ENCODE results near the gene CPA3.

CPA3 gene

GRCh38 chr3:148930752-148931151, 65.7 kb downstream of the CPA3 start:
- H3K27me3 ChIP-seq (ENCODE audit: control insufficient read depth in 1 of 2, insufficient read depth in 1 of 2, low read length in 2 of 2), result no peaks in the 10 kb centered on the region
- no peak overlapping the region for H2BK12ac ChIP-seq (ENCODE audit: low read length in 2 of 2)
- no peaks in the 10 kb centered on the region for H3K36me3 ChIP-seq (ENCODE audit: control insufficient read depth in 1 of 2, insufficient read depth in 2 of 2, low read depth in 1 of 2, low read length in 2 of 2)
- H3K79me1 ChIP-seq (replicated peaks; ENCODE audit: low read length, poor library complexity, severe bottlenecking), result no peaks in the 10 kb centered on the region
- H2AK5ac ChIP-seq (ENCODE audit: low read length, severe bottlenecking), result no peak overlapping the region
- no peak overlapping the region for H3K9ac ChIP-seq (ENCODE audit: low read length)
- no peak overlapping the region for H3K23ac ChIP-seq (ENCODE audit: low read length in 2 of 2)
- H3K14ac ChIP-seq (ENCODE audit: low read length in 2 of 2), result no peak overlapping the region
- H2AFZ ChIP-seq (ENCODE audit: low read depth, low read length), result no peak overlapping the region
- no peak overlapping the region for H2BK15ac ChIP-seq (ENCODE audit: low read depth, poor library complexity, severe bottlenecking)
- H3K18ac ChIP-seq (ENCODE audit: low read depth in 1 of 2, low read length in 2 of 2), result no peak overlapping the region
- no peak overlapping the region for H2BK120ac ChIP-seq (ENCODE audit: low read depth, low read length)
- 82% methylated on average over 3 of the region's 3 CpGs for WGBS
- H3K27ac ChIP-seq (ENCODE audit: low read length, poor library complexity, severe bottlenecking), result no peak overlapping the region
- H3K4me3 ChIP-seq (ENCODE audit: insufficient read depth in 1 of 2, low read depth in 1 of 2, low read length in 2 of 2), result no peak overlapping the region
- DNase-seq, result no peak
- no peak overlapping the region for H2BK5ac ChIP-seq (ENCODE audit: low read depth, low read length, poor library complexity, severe bottlenecking)
- no peak overlapping the region for H4K8ac ChIP-seq (ENCODE audit: low read length)
- H4K91ac ChIP-seq (ENCODE audit: low read length), result no peak overlapping the region
- H3K4me2 ChIP-seq (ENCODE audit: low read length, poor library complexity, severe bottlenecking), result no peak overlapping the region
- H3K4ac ChIP-seq (ENCODE audit: low read depth in 1 of 2, low read length in 2 of 2), result no peak overlapping the region
- no peaks in the 10 kb centered on the region for H3K4me1 ChIP-seq (ENCODE audit: control insufficient read depth, insufficient read depth, low read depth, low read length)
- H3K9me3 ChIP-seq (ENCODE audit: control insufficient read depth, low read length), result no peaks in the 10 kb centered on the region

DNA sequence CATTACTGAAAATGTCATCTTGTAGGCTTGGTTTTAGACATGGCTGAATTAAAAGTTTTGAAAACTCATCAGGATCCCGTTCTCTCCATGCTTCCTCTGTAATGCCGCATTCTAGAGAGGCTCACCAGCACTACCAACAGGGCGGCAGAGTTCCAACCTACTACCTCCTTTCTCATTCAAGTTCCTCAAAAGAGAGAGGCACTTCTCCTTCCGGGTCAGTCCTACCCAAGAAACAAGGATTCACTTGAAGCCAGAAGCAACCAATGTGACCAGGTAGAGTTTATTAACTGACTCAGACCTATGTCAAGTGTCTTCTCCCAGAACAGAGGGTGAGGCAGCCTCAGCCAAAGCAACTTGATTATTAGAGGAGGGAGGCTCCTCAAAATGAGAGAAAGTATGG, 66.5 kb downstream of the CPA3 start:
- no peak overlapping the region for H3K14ac ChIP-seq (ENCODE audit: low read length in 2 of 2)
- no peak overlapping the region for H3K9ac ChIP-seq (ENCODE audit: low read length)
- no peak overlapping the region for H2BK15ac ChIP-seq (ENCODE audit: low read depth, poor library complexity, severe bottlenecking)
- 95% methylated on average over 4 of the region's 4 CpGs for WGBS
- no peak overlapping the region for H3K18ac ChIP-seq (ENCODE audit: low read depth in 1 of 2, low read length in 2 of 2)
- no peaks in the 10 kb centered on the region for H3K79me1 ChIP-seq (replicated peaks; ENCODE audit: low read length, poor library complexity, severe bottlenecking)
- H2AK5ac ChIP-seq (ENCODE audit: low read length, severe bottlenecking), result no peak overlapping the region
- no peak overlapping the region for H3K4me2 ChIP-seq (ENCODE audit: low read length, poor library complexity, severe bottlenecking)
- no peak overlapping the region for H3K27ac ChIP-seq (ENCODE audit: low read length, poor library complexity, severe bottlenecking)
- H2AFZ ChIP-seq (ENCODE audit: low read depth, low read length), result no peak overlapping the region
- H4K8ac ChIP-seq (ENCODE audit: low read length), result no peak overlapping the region
- H3K4ac ChIP-seq (ENCODE audit: low read depth in 1 of 2, low read length in 2 of 2), result no peak overlapping the region
- no peak overlapping the region for H3K4me3 ChIP-seq (ENCODE audit: insufficient read depth in 1 of 2, low read depth in 1 of 2, low read length in 2 of 2)
- H4K91ac ChIP-seq (ENCODE audit: low read length), result no peak overlapping the region
- H3K36me3 ChIP-seq (ENCODE audit: control insufficient read depth in 1 of 2, insufficient read depth in 2 of 2, low read depth in 1 of 2, low read length in 2 of 2), result no peaks in the 10 kb centered on the region
- H3K23ac ChIP-seq (ENCODE audit: low read length in 2 of 2), result no peak overlapping the region
- no peaks in the 10 kb centered on the region for H3K9me3 ChIP-seq (ENCODE audit: control insufficient read depth, low read length)
- no peak overlapping the region for H2BK12ac ChIP-seq (ENCODE audit: low read length in 2 of 2)
- no peaks in the 10 kb centered on the region for H3K27me3 ChIP-seq (ENCODE audit: control insufficient read depth in 1 of 2, insufficient read depth in 1 of 2, low read length in 2 of 2)
- H2BK5ac ChIP-seq (ENCODE audit: low read depth, low read length, poor library complexity, severe bottlenecking), result no peak overlapping the region
- no peak for DNase-seq
- H2BK120ac ChIP-seq (ENCODE audit: low read depth, low read length), result no peak overlapping the region
- no peaks in the 10 kb centered on the region for H3K4me1 ChIP-seq (ENCODE audit: control insufficient read depth, insufficient read depth, low read depth, low read length)

DNA sequence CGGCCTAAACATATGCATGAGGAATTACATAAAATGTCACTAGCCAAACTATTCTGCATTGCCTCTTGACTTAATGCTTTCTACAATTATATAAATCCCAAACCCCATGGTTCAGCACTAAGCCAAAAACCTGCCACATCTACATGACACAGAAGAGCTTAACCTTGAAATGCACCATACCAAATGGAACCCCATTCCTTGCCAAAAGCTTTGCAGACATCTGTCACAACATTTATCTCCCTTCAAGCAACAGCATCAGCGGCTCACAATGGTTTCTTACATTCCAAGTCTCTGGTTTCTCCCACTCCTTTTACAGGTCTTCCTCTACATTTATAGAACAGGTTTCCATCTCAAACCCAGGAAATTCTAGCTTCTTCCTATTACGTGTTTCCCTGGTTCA, 67.9 kb downstream of the CPA3 start:
- H3K9me3 ChIP-seq (ENCODE audit: control insufficient read depth, low read length), result no peaks in the 10 kb centered on the region
- no peak overlapping the region for H4K8ac ChIP-seq (ENCODE audit: low read length)
- H3K27ac ChIP-seq (ENCODE audit: low read length, poor library complexity, severe bottlenecking), result no peak overlapping the region
- H3K36me3 ChIP-seq (ENCODE audit: control insufficient read depth in 1 of 2, insufficient read depth in 2 of 2, low read depth in 1 of 2, low read length in 2 of 2), result no peaks in the 10 kb centered on the region
- no peak overlapping the region for H2BK5ac ChIP-seq (ENCODE audit: low read depth, low read length, poor library complexity, severe bottlenecking)
- H2BK15ac ChIP-seq (ENCODE audit: low read depth, poor library complexity, severe bottlenecking), result no peak overlapping the region
- H2AK5ac ChIP-seq (ENCODE audit: low read length, severe bottlenecking), result no peak overlapping the region
- H4K91ac ChIP-seq (ENCODE audit: low read length), result no peak overlapping the region
- H3K23ac ChIP-seq (ENCODE audit: low read length in 2 of 2), result no peak overlapping the region
- H3K18ac ChIP-seq (ENCODE audit: low read depth in 1 of 2, low read length in 2 of 2), result no peak overlapping the region
- no peak for DNase-seq
- H2BK120ac ChIP-seq (ENCODE audit: low read depth, low read length), result no peak overlapping the region
- no peak overlapping the region for H3K4me3 ChIP-seq (ENCODE audit: insufficient read depth in 1 of 2, low read depth in 1 of 2, low read length in 2 of 2)
- H2BK12ac ChIP-seq (ENCODE audit: low read length in 2 of 2), result no peak overlapping the region
- 90% methylated on average over 3 of the region's 3 CpGs for WGBS
- no peaks in the 10 kb centered on the region for H3K79me1 ChIP-seq (replicated peaks; ENCODE audit: low read length, poor library complexity, severe bottlenecking)
- H3K4me1 ChIP-seq (ENCODE audit: control insufficient read depth, insufficient read depth, low read depth, low read length), result peaks cover 2% of the 10 kb centered on the region
- no peak overlapping the region for H3K14ac ChIP-seq (ENCODE audit: low read length in 2 of 2)
- no peak overlapping the region for H3K4me2 ChIP-seq (ENCODE audit: low read length, poor library complexity, severe bottlenecking)
- no peak overlapping the region for H2AFZ ChIP-seq (ENCODE audit: low read depth, low read length)
- no peak overlapping the region for H3K9ac ChIP-seq (ENCODE audit: low read length)
- no peaks in the 10 kb centered on the region for H3K27me3 ChIP-seq (ENCODE audit: control insufficient read depth in 1 of 2, insufficient read depth in 1 of 2, low read length in 2 of 2)
- H3K4ac ChIP-seq (ENCODE audit: low read depth in 1 of 2, low read length in 2 of 2), result no peak overlapping the region

GRCh38 chr3:148937467-148938255, 72.6 kb downstream of the CPA3 start:
- Histone ChIP-seq H3K9ac (ENCODE audit: low read length) (no peak overlapping the region), H3K36me3 (ENCODE audit: control insufficient read depth in 1 of 2, insufficient read depth in 2 of 2, low read depth in 1 of 2, low read length in 2 of 2) (no peaks in the 10 kb centered on the region), H2AFZ (ENCODE audit: low read depth, low read length) (no peak overlapping the region), H2BK12ac (ENCODE audit: low read length in 2 of 2) (no peak overlapping the region), H3K9me3 (ENCODE audit: control insufficient read depth, low read length) (no peaks in the 10 kb centered on the region), H3K14ac (ENCODE audit: low read length in 2 of 2) (no peak overlapping the region), H3K27me3 (ENCODE audit: control insufficient read depth in 1 of 2, insufficient read depth in 1 of 2, low read length in 2 of 2) (no peaks in the 10 kb centered on the region), H3K18ac (ENCODE audit: low read depth in 1 of 2, low read length in 2 of 2) (no peak overlapping the region), H3K79me1 (replicated peaks; ENCODE audit: low read length, poor library complexity, severe bottlenecking) (no peaks in the 10 kb centered on the region), H3K27ac (ENCODE audit: low read length, poor library complexity, severe bottlenecking) (no peak overlapping the region), H4K8ac (ENCODE audit: low read length) (no peak overlapping the region), H3K4me1 (ENCODE audit: control insufficient read depth, insufficient read depth, low read depth, low read length) (peaks cover 2% of the 10 kb centered on the region), H3K4me3 (ENCODE audit: insufficient read depth in 1 of 2, low read depth in 1 of 2, low read length in 2 of 2) (no peak overlapping the region), H2BK15ac (ENCODE audit: low read depth, poor library complexity, severe bottlenecking) (no peak overlapping the region), H3K4ac (ENCODE audit: low read depth in 1 of 2, low read length in 2 of 2) (no peak overlapping the region), H2BK5ac (ENCODE audit: low read depth, low read length, poor library complexity, severe bottlenecking) (no peak overlapping the region), H2AK5ac (ENCODE audit: low read length, severe bottlenecking) (no peak overlapping the region), H2BK120ac (ENCODE audit: low read depth, low read length) (no peak overlapping the region), H3K23ac (ENCODE audit: low read length in 2 of 2) (no peak overlapping the region), H4K91ac (ENCODE audit: low read length) (no peak overlapping the region), H3K4me2 (ENCODE audit: low read length, poor library complexity, severe bottlenecking) (no peak overlapping the region)
- no peak for DNase-seq
- WGBS, result 83% methylated on average over 8 of the region's 10 CpGs
